HG02588 (cell line): ENCODE results near the gene DNAAF5.

Experiments
- ATAC-seq: cut with Tn5 transposase; IDR thresholded peaks from one replicate; pipeline ENCODE4 v1.9.1; 2021; ENCODE audit warnings: mild to moderate bottlenecking, moderate library complexity; ENCODE audit not compliant: unreplicated experiment

Gene DNAAF5

GRCh38 chr7:831596-832166, 105.2 kb downstream of the DNAAF5 start:
- ATAC-seq: peak; percentile 52

GRCh38 chr7:832167-832967, 105.9 kb downstream of the DNAAF5 start, which contains the start of gene SUN1:
SUN1 (plus strand) TSS chr7:832476; CDS start chr7:832525, 49 bp downstream.
- peak; percentile 20 for ATAC-seq

GRCh38 chr7:832968-833424, 106.5 kb downstream of the DNAAF5 start:
- ATAC-seq: no peak

- no peak for ATAC-seq
These were observed 107.2 kb downstream of the DNAAF5 start for GRCh38 chr7:833601-834258.

GRCh38 chr7:834277-834676, 107.8 kb downstream of the DNAAF5 start:
- no peak for ATAC-seq

- ATAC-seq: no peak
These were observed 108.5 kb downstream of the DNAAF5 start for GRCh38 chr7:835021-835420.

- ATAC-seq: no peak
These were observed 109.2 kb downstream of the DNAAF5 start for GRCh38 chr7:835485-836401.
